Measurements from ENCODE around the gene IFI27. TPM values are rescaled to one million over a fixed set of nuclear protein-coding genes. Genes with fewer than 3 reads are reported as not detected.

The IFI27 gene
- total RNA-seq, 4 donors from 2014 or later = 88.0 to 293 (median 180) TPM

GRCh38 chr14:94139006-94139405 lies 28.5 kb downstream of the IFI27 start:
- WGBS = 83% methylated on average over 5 of the region's 5 CpGs
- H3K27me3 ChIP-seq = peaks cover 0 to 5% (median 0%) of the 10 kb centered on the region in 4 donors
- no peaks in the 10 kb centered on the region for H3K9me3 ChIP-seq
- no peak for TF ChIP-seq POLR2AphosphoS5 (IDR thresholded peaks at IDR 0.05)
- TF ChIP-seq EP300 (IDR thresholded peaks at IDR 0.05) = no peak
- TF ChIP-seq, protein P1, sequence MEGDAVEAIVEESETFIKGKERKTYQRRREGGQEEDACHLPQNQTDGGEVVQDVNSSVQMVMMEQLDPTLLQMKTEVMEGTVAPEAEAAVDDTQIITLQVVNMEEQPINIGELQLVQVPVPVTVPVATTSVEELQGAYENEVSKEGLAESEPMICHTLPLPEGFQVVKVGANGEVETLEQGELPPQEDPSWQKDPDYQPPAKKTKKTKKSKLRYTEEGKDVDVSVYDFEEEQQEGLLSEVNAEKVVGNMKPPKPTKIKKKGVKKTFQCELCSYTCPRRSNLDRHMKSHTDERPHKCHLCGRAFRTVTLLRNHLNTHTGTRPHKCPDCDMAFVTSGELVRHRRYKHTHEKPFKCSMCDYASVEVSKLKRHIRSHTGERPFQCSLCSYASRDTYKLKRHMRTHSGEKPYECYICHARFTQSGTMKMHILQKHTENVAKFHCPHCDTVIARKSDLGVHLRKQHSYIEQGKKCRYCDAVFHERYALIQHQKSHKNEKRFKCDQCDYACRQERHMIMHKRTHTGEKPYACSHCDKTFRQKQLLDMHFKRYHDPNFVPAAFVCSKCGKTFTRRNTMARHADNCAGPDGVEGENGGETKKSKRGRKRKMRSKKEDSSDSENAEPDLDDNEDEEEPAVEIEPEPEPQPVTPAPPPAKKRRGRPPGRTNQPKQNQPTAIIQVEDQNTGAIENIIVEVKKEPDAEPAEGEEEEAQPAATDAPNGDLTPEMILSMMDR (IDR thresholded peaks at IDR 0.05) = no peak
- TF ChIP-seq POLR2A (IDR thresholded peaks at IDR 0.05; ENCODE audit: low read depth) = no peak
- DNase-seq (ENCODE audit: extremely low spot score) = no peak
- H3K4me3 ChIP-seq = no peak overlapping the region
- no peak overlapping the region for H3K27ac ChIP-seq (replicated peaks in 1 of 4)
- H3K36me3 ChIP-seq = no peaks in the 10 kb centered on the region
- intact Hi-C loops (cut with DNase I) = loop anchor here (5.0 to 10.0 kb wide), 2 partner anchors 87 to 204 kb away; no protein-coding TSS in a partner anchor
- H3K4me1 ChIP-seq = peaks cover 0 to 5% (median 2%) of the 10 kb centered on the region in 4 donors

GRCh38 chr14:94139421-94139820 lies 28.9 kb downstream of the IFI27 start:
- peak; percentile 45 for DNase-seq (ENCODE audit: extremely low spot score)
- no peaks in the 10 kb centered on the region for H3K9me3 ChIP-seq
- intact Hi-C loops (cut with DNase I) = loop anchor here (5.0 to 10.0 kb wide), 2 partner anchors 87 to 205 kb away; no protein-coding TSS in a partner anchor
- H3K27ac ChIP-seq (replicated peaks in 1 of 4) = no peak overlapping the region
- TF ChIP-seq POLR2AphosphoS5 (IDR thresholded peaks at IDR 0.05) (no peak), EP300 (IDR thresholded peaks at IDR 0.05) (no peak), POLR2A (IDR thresholded peaks at IDR 0.05; ENCODE audit: low read depth) (no peak)
- TF ChIP-seq, protein P1 (IDR thresholded peaks at IDR 0.05) = no peak
- peaks cover 0 to 5% (median 0%) of the 10 kb centered on the region in 4 donors for H3K27me3 ChIP-seq
- H3K4me3 ChIP-seq = no peak overlapping the region
- H3K36me3 ChIP-seq = no peaks in the 10 kb centered on the region
- H3K4me1 ChIP-seq = peaks cover 0 to 5% (median 2%) of the 10 kb centered on the region in 4 donors
- WGBS = 88% methylated on average over 5 of the region's 5 CpGs

- peak; percentile 86 for DNase-seq (ENCODE audit: extremely low spot score)
- no peaks in the 10 kb centered on the region for H3K4me1 ChIP-seq
- H3K27ac ChIP-seq (replicated peaks in 1 of 4) = no peak overlapping the region
- 85% methylated on average over 3 of the region's 3 CpGs for WGBS
- H3K4me3 ChIP-seq = no peak overlapping the region
- TF ChIP-seq EP300 (IDR thresholded peaks at IDR 0.05) (no peak), POLR2A (IDR thresholded peaks at IDR 0.05; ENCODE audit: low read depth) (no peak), POLR2AphosphoS5 (IDR thresholded peaks at IDR 0.05) (no peak)
- TF ChIP-seq, protein P1 (IDR thresholded peaks at IDR 0.05) = no peak
- no peaks in the 10 kb centered on the region for H3K9me3 ChIP-seq
- no peaks in the 10 kb centered on the region for H3K36me3 ChIP-seq
- H3K27me3 ChIP-seq = peaks cover 0 to 5% (median 0%) of the 10 kb centered on the region in 4 donors
- intact Hi-C loops (cut with DNase I) = no loop called here
Measured at GRCh38 chr14:94142247-94142646, 31.7 kb downstream of the IFI27 start.

DNA sequence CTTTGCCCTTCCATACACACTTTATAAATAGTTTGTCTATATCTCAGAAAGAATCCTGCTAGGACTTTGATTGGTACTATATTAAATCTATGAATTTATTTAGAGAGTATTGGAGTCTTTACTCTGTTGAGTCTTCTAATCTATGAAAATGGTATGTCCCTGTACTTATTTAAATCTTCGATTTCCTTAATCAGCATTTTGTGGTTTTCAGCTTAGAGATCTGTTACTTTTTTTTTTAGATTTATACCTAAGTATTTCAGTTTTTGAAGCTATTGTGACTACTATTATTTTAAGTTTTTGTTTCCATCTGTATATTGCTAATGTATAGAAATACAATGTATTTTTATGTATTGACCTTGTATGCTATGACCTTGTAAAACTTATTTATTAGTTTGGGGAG lies 32.3 kb downstream of the IFI27 start:
- intact Hi-C loops (cut with DNase I) = no loop called here
- Histone ChIP-seq H3K4me3 (no peak overlapping the region), H3K4me1 (no peaks in the 10 kb centered on the region), H3K36me3 (no peaks in the 10 kb centered on the region), H3K27ac (replicated peaks in 1 of 4) (no peak overlapping the region), H3K27me3 (peaks cover 0 to 5% (median 0%) of the 10 kb centered on the region in 4 donors), H3K9me3 (no peaks in the 10 kb centered on the region)
- no peak for DNase-seq (ENCODE audit: extremely low spot score)
- WGBS = 98% methylated on average over 1 of the region's 1 CpG
- TF ChIP-seq POLR2AphosphoS5 (IDR thresholded peaks at IDR 0.05) (no peak), EP300 (IDR thresholded peaks at IDR 0.05) (no peak), POLR2A (IDR thresholded peaks at IDR 0.05; ENCODE audit: low read depth) (no peak)
- TF ChIP-seq, protein P1 (IDR thresholded peaks at IDR 0.05) = no peak

- Histone ChIP-seq H3K9me3 (no peaks in the 10 kb centered on the region), H3K27ac (replicated peaks in 1 of 4) (no peak overlapping the region), H3K4me1 (no peaks in the 10 kb centered on the region), H3K4me3 (no peak overlapping the region), H3K36me3 (no peaks in the 10 kb centered on the region), H3K27me3 (peaks cover 0 to 5% (median 0%) of the 10 kb centered on the region in 4 donors)
- intact Hi-C loops (cut with DNase I) = no loop called here
- WGBS = 73% methylated on average over 3 of the region's 3 CpGs
- TF ChIP-seq EP300 (IDR thresholded peaks at IDR 0.05) (no peak), POLR2AphosphoS5 (IDR thresholded peaks at IDR 0.05) (no peak)
- TF ChIP-seq, protein P1 (IDR thresholded peaks at IDR 0.05) = peak in 1 of 3 experiments; percentile 11
- peak; percentile 29 for DNase-seq (ENCODE audit: extremely low spot score)
Measured at GRCh38 chr14:94143239-94143638, 32.7 kb downstream of the IFI27 start.
